Fibroblast of lung (primary cell): ENCODE measurements around the gene NHP2.

ENCODE experiments used
- EZH2 ChIP-seq: IDR thresholded peaks from 2 replicates; pipeline ENCODE4 v1.5.1; 2012; ENCODE audit warnings: low read length, control low read depth, mild to moderate bottlenecking; ENCODE audit errors: missing control alignments
- TF ChIP-seq, protein P1 (sequence below), 2 donors: IDR thresholded peaks in 1 of 2; conservative IDR thresholded peaks in 1 of 2; 1 replicate in 1 of 2; 2 replicates in 1 of 2; pipeline ENCODE4 v1.5.1; 2011 to 2012; ENCODE audit warnings: low read length in 2 of 2, control low read depth in 1 of 2, inconsistent platforms in 1 of 2, low read depth in 1 of 2, mild to moderate bottlenecking in 1 of 2

DNA sequence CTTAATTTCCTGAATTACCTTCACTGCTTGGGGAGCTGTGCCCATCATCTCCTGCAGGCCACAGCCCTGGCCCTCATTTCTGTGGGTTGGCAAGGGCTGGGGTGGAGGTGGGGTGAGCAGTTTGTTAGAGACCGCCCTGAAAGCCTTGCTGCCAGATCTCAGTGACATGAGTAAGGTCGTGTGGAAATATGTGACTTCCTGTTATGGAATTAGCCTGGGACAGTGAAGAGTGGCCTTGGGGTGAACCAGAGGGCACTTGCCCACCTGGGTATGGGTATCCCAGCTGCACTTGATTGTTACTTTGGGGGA lies 48.2 kb upstream of the NHP2 start:
- TF ChIP-seq, protein P1, sequence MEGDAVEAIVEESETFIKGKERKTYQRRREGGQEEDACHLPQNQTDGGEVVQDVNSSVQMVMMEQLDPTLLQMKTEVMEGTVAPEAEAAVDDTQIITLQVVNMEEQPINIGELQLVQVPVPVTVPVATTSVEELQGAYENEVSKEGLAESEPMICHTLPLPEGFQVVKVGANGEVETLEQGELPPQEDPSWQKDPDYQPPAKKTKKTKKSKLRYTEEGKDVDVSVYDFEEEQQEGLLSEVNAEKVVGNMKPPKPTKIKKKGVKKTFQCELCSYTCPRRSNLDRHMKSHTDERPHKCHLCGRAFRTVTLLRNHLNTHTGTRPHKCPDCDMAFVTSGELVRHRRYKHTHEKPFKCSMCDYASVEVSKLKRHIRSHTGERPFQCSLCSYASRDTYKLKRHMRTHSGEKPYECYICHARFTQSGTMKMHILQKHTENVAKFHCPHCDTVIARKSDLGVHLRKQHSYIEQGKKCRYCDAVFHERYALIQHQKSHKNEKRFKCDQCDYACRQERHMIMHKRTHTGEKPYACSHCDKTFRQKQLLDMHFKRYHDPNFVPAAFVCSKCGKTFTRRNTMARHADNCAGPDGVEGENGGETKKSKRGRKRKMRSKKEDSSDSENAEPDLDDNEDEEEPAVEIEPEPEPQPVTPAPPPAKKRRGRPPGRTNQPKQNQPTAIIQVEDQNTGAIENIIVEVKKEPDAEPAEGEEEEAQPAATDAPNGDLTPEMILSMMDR (conservative IDR thresholded peaks at IDR 0.05 in 1 of 2, IDR thresholded peaks at IDR 0.05 in 1 of 2; ENCODE audit: low read depth in 1 of 2, low read length in 2 of 2), result no peak
- TF ChIP-seq EZH2, result no peak
